Testis (tissue), 2 donors: ENCODE measurements around the gene PON3.

Experiments used
- CTCF ChIP-seq, 3 experiments: fragments of 450-650 bp in 2 of 3; fragments of 200-600 bp in 1 of 3; sonication (generic) in 1 of 3; IDR thresholded peaks; one replicate each; pipeline ENCODE4 v1.5.1; 2016 to 2019; ENCODE audit warnings: antibody characterized with exemption in 3 of 3, mild to moderate bottlenecking in 2 of 3, moderate library complexity in 1 of 3
- POLR2A ChIP-seq: fragments of 450-650 bp; IDR thresholded peaks from one replicate; pipeline ENCODE4 v1.6.1; 2017; ENCODE audit warnings: antibody characterized with exemption, mild to moderate bottlenecking, moderate library complexity

DNA sequence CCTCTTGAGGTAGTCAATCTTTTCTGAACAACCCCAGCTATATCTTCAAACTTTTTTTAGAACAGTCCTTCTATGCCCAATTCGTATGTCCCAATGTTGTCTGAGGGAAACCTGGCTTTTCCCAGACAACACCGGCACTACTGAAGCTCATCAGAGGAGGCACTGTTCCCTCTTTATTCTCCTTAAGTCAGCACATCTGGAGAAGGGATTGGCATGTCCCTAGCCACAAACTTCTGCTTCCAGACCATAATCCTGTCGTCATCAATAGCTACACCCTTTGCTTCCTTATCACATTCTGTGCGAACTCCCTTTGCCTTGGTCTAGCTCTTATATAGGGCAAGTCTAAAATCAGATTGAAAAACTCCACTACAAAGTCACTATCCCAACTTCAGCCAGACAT is 22.9 kb downstream of the PON3 start:
- TF ChIP-seq CTCF (IDR thresholded peaks at IDR 0.05) = no peak
- TF ChIP-seq POLR2A = no peak
